GM19468 (cell line): ENCODE data around the gene KIAA2012.

Experiments
- ATAC-seq: cut with Tn5 transposase; IDR thresholded peaks from one replicate; pipeline ENCODE4 v1.9.1; 2021; ENCODE audit warnings: mild to moderate bottlenecking, moderate library complexity, moderate number of reproducible peaks; ENCODE audit not compliant: unreplicated experiment; ENCODE audit errors: extremely low read depth

The KIAA2012 gene

GRCh38 chr2:202140522-202141252, 67.6 kb downstream of the KIAA2012 start:
- no peak for ATAC-seq

GRCh38 chr2:202141329-202141947, 68.4 kb downstream of the KIAA2012 start:
- ATAC-seq, result no peak

- ATAC-seq, result no peak
Observed at GRCh38 chr2:202142540-202142939, 69.5 kb downstream of the KIAA2012 start.

- no peak for ATAC-seq
Observed at GRCh38 chr2:202147775-202148174, 74.7 kb downstream of the KIAA2012 start.

- no peak for ATAC-seq
Observed at GRCh38 chr2:202148515-202149154, 75.6 kb downstream of the KIAA2012 start.

GRCh38 chr2:202149155-202149762, 76.2 kb downstream of the KIAA2012 start:
- no peak for ATAC-seq

GRCh38 chr2:202149936-202150335, 76.9 kb downstream of the KIAA2012 start:
- ATAC-seq, result no peak

- ATAC-seq, result no peak
Observed at GRCh38 chr2:202152104-202152715, 79.2 kb downstream of the KIAA2012 start.

- no peak for ATAC-seq
Observed at GRCh38 chr2:202154613-202155012, 81.6 kb downstream of the KIAA2012 start.

- no peak for ATAC-seq
Observed at GRCh38 chr2:202157211-202157990, 84.3 kb downstream of the KIAA2012 start.

GRCh38 chr2:202158796-202159195, 85.7 kb downstream of the KIAA2012 start:
- no peak for ATAC-seq

GRCh38 chr2:202161151-202161835, 88.2 kb downstream of the KIAA2012 start:
- ATAC-seq, result no peak

- ATAC-seq, result no peak
Observed at GRCh38 chr2:202164411-202164810, 91.4 kb downstream of the KIAA2012 start.

- no peak for ATAC-seq
Observed at GRCh38 chr2:202165208-202165607, 92.2 kb downstream of the KIAA2012 start.

- no peak for ATAC-seq
Observed at GRCh38 chr2:202165945-202166344, 92.9 kb downstream of the KIAA2012 start.

- no peak for ATAC-seq
Observed at GRCh38 chr2:202169131-202169530, 96.1 kb downstream of the KIAA2012 start.

- ATAC-seq, result no peak
Observed at GRCh38 chr2:202169832-202170424, 96.9 kb downstream of the KIAA2012 start.

- ATAC-seq, result no peak
Observed at GRCh38 chr2:202171241-202171825, 98.3 kb downstream of the KIAA2012 start.
